GM21619 (cell line): ENCODE results near the gene CELA3B.
"Not testable (repeated sequence)": the region's sequence is repeated elsewhere in the genome, so short reads cannot be mapped to it uniquely, and the experiment has no call there.

Experiments used
- ATAC-seq: cut with Tn5 transposase; IDR thresholded peaks from one replicate; pipeline ENCODE4 v1.9.1; 2021; ENCODE audit not compliant: unreplicated experiment

CELA3B gene

GRCh38 chr1:21974699-21975098, 2.1 kb upstream of the CELA3B start:
- ATAC-seq, result not testable (repeated sequence)

GRCh38 chr1:21975296-21975695, 1.5 kb upstream of the CELA3B start:
- ATAC-seq, result not testable (repeated sequence)

- ATAC-seq, result not testable (repeated sequence)
Observed at GRCh38 chr1:21978209-21978608, 1.4 kb downstream of the CELA3B start.

GRCh38 chr1:21980515-21981220, 3.8 kb downstream of the CELA3B start:
- not testable (repeated sequence) for ATAC-seq

- ATAC-seq, result not testable (repeated sequence)
Observed at GRCh38 chr1:21981253-21981652, 4.4 kb downstream of the CELA3B start.

- ATAC-seq, result not testable (repeated sequence)
Observed at GRCh38 chr1:21982122-21982521, 5.3 kb downstream of the CELA3B start.

- ATAC-seq, result not testable (repeated sequence)
Observed at GRCh38 chr1:21983539-21983938, 6.7 kb downstream of the CELA3B start.

- not testable (repeated sequence) for ATAC-seq
Observed at GRCh38 chr1:21985893-21986292, 9.1 kb downstream of the CELA3B start.

- not testable (repeated sequence) for ATAC-seq
Observed at GRCh38 chr1:21986386-21986785, 9.6 kb downstream of the CELA3B start.

GRCh38 chr1:21989672-21990393, 13.0 kb downstream of the CELA3B start:
- not testable (repeated sequence) for ATAC-seq

- ATAC-seq, result not testable (repeated sequence)
Observed at GRCh38 chr1:21992186-21992585, 15.4 kb downstream of the CELA3B start.

GRCh38 chr1:21994716-21995115, 17.9 kb downstream of the CELA3B start:
- ATAC-seq, result not testable (repeated sequence)

GRCh38 chr1:21996663-21996970, 19.8 kb downstream of the CELA3B start:
- not testable (repeated sequence) for ATAC-seq

GRCh38 chr1:21997891-21998623, 21.2 kb downstream of the CELA3B start:
- not testable (repeated sequence) for ATAC-seq

- ATAC-seq, result not testable (repeated sequence)
Observed at GRCh38 chr1:21998624-21999294, 21.9 kb downstream of the CELA3B start.

- ATAC-seq, result not testable (repeated sequence)
Observed at GRCh38 chr1:21999645-22000044, 22.8 kb downstream of the CELA3B start.

GRCh38 chr1:22001409-22001808, 24.6 kb downstream of the CELA3B start, which contains the start of gene CELA3A:
CELA3A (plus strand) TSS chr1:22001657; CDS start chr1:22001675, 18 bp downstream.
- ATAC-seq, result no peak

GRCh38 chr1:22002461-22002860, 25.6 kb downstream of the CELA3B start:
- not testable (repeated sequence) for ATAC-seq

- ATAC-seq, result not testable (repeated sequence)
Observed at GRCh38 chr1:22002875-22003274, 26.1 kb downstream of the CELA3B start.

GRCh38 chr1:22003959-22004358, 27.1 kb downstream of the CELA3B start:
- not testable (repeated sequence) for ATAC-seq
